Activated CD4-positive, alpha-beta T cell treated with anti-CD3 and anti-CD28 coated beads for 24 hours (primary cell): ENCODE data around the gene DNMT1.
"Not testable (repeated sequence)": the region's sequence is repeated elsewhere in the genome, so short reads cannot be mapped to it uniquely, and the experiment has no call there.

ENCODE experiments used
- DNase-seq, 2 donors: peaks; one replicate each; pipeline ENCODE4 v3.0.0-alpha.2; 2020; ENCODE audit warnings: low read depth in 2 of 2

DNMT1 gene

DNA sequence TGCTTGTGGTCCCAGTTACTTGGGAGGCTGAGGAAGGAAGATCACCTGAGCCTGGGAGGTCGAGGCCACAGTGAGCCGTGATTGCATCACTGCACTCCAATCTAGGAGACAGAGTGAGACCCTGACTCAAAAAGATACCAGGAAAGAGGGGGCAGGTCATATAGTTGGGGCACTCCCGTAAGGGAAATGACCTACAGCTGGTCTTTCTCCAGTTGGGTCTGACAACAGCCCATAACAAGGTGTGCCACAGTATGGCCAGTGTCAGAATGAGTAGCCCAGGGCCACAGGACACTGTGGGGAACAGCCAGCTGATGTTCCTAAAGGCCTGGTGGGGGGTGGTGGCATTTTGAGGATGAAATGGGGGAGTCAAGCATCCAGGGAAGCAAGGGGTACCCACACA is 10.8 kb downstream of the DNMT1 start:
- no peak for DNase-seq

- no peak for DNase-seq
These were observed 11.9 kb downstream of the DNMT1 start for GRCh38 chr19:10182847-10183246.

DNA sequence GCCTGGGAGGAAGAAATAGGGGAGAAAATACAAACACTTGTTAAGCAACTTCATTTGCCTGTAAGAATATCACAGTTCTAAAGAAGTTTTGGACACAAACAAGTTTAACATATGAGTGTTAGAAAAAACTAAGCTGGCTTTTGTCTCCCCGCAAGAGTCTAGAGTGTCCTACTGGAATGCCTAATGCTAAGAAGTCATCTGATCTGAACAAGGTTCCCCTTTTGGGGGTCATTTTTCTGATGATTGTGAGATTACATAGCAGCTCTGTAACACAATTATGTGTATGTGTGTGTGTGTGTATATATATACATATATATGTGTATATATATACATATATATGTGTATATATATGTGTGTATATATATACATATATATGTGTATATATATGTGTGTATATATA is 12.7 kb downstream of the DNMT1 start:
- no peak for DNase-seq

GRCh38 chr19:10180459-10180858 is 14.3 kb downstream of the DNMT1 start:
- no peak for DNase-seq

DNA sequence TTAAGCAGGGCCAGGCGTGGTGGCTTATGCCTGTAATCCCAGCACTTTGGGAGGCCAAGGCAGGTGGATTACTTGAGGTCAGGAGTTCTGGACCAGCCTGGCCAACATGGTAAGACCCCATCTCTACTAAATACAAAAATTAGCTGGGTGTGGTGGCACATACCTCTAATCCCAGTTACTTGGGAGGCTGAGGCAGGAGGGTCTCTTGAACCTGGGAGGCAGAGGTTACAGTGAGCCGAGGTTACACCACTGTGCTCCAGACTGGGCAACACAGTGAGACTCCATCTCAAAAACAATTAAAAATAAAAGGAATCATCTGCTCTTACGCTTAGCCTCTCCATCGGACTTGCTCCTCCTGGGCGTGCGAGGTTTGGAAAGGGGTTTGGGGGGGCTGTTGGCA is 14.7 kb downstream of the DNMT1 start:
- not testable (repeated sequence) for DNase-seq

DNA sequence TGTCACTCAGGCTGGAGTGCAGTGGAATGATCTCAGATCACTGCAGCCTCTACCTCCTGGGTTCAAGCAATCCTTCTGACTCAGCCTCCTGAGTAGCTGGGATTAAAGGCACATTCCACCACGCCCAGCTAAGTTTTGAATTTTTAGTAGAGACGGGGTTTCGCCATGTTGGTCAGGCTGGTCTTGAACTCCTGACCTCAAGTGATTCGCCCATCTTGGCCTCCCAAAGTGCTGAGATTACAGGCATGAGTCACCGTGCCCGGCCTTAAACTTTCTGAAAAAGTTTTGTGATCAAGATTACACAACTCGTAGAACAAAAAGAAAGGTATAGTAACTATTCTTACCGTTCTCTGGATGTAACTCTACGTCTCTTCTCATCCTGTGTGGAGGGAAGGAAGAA is 21.2 kb downstream of the DNMT1 start:
- DNase-seq, result no peak

DNA sequence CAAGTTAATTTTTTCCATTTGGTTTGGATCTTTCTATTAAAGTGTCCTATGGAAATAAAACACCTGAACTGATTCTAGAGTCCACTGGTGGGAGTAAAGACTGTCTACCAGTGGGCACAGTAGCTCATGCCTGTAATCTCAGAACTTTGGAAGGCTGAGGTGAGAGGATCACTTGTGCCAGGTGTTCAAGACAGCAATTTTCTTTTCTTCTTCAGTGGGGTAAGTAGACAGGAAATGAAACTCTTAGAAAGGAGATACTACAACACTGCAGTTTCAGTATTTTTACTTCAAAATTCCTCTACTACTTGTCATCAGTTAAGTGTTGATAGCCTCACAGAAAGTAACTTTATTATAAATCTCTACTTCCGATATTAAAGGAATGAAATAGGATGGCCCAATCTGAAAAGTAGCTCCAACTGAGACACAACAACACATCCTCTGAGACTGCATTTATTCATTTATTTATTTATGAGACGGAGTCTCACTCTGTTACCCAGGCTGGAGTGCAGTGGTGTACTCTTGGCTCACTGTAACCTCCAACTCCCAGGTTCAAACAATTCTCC is 26.3 kb downstream of the DNMT1 start:
- no peak for DNase-seq

DNA sequence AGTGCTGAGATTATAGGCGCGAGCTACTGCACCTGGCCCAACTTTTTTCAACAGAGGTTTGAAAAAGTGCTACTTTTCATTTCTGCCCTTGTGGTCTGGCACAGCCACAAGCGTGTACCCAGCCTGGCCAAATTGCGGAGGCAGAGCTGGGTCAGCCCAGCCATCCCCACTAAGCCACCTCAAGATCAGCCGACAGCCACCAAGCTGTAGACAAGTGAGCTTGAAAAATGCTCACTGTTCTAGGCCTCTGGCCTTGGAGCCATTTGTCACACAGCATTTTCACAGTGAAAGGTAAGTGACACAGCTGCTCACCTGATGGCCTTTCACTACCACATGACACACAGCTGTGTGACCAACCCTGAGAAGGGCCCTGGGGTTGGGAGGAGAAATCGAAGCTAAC is 27.3 kb downstream of the DNMT1 start:
- no peak for DNase-seq

- DNase-seq, result not testable (repeated sequence)
These were observed 28.3 kb downstream of the DNMT1 start for GRCh38 chr19:10166501-10166900.

GRCh38 chr19:10166046-10166445 is 28.7 kb downstream of the DNMT1 start:
- DNase-seq, result no peak

DNA sequence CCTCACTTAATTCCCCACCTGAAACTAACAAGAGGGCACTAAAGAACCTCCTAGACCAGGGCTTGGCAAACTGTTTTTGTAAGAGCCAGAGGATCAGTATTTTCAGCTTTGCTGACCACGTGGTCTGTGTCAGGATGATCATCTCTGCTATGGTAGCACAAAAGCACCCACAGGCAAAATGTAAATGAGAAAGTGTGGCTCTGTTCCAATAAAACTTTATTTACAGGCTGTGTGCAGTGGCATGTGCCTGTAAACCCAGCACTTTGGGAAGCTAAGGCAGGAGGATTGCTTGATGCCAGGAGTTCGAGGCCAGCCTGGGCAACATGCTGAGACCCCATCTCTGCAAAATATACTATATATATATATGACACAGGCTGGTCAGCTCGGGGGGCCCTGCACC is 31.2 kb downstream of the DNMT1 start:
- no peak for DNase-seq

DNA sequence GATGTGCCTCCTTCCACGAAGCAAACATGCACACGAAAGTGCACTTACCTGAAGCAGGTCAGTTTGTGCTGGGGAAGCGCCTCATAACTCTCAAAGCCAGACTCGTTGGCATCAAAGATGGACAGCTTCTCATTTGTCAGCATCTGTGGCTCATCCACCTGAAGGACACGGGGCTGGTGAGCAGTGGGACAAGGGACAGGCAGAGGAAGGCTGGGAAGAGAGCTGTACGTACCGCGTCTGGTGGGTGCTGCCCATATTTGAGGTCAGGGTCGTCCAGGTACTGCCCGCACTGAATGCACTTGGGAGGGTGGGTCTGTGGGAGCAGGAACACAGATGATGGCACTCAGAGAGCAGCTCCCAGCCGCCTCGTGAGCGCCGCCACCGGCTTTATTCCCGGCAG is 35.1 kb downstream of the DNMT1 start:
- DNase-seq, result no peak

- DNase-seq, result no peak
These were observed 36.3 kb downstream of the DNMT1 start for GRCh38 chr19:10158485-10158884.

DNA sequence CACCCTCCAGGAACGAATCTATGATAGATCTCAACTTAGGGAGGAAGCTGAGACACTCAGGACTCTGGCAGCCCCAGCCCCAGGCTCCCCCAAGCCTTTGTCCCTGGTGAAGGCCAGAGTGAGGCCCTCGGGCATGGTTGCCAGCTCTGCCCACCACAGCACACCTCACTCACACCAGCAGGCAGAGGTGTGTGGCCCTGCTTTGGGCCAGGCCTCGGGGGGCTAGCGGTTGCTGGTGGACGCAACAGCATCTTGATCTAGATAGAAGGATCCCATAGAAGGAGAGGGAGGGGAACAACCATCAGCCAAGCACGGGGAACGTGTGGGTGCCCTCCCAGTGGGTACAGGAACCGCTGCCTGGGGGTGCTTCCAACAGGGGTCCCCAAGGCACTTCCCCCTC is 36.7 kb downstream of the DNMT1 start:
- DNase-seq, result no peak

DNA sequence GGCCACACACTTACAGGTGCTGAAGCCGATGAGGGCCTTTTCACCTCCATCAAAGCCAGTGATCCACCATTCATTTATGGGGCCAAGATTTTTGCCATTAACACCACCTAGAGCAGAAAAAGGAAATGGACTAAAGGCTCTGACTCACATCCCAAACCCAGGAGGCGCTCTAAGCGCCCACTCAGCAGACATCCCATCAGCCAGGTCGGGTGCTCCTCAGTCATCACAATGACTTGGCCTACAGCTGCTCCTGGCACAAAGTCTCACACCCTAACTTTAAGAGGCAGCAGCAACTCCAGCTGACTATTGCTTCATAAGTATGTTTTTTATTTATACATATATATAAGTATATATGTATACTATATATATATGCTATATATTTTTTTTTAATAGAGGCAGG is 38.9 kb downstream of the DNMT1 start:
- no peak for DNase-seq

DNA sequence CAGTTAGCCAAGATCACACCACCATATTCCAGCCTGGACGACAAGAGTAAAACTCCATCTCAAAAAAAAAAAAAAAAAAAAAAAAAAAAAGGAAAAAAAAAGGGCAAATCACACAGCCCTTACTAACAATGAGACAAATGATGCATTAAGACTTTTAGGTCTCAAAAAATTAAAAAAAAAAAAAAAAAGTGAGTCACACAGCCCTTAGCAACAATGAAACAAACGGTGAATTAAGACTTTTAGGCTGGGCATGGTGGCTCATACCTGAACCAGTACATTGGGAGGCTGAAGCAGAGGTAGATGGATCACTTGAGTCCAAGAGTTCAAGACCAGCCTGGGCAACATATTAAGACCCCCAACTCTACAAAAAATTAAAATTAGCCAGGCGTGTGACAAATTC is 42.7 kb downstream of the DNMT1 start:
- no peak for DNase-seq

DNA sequence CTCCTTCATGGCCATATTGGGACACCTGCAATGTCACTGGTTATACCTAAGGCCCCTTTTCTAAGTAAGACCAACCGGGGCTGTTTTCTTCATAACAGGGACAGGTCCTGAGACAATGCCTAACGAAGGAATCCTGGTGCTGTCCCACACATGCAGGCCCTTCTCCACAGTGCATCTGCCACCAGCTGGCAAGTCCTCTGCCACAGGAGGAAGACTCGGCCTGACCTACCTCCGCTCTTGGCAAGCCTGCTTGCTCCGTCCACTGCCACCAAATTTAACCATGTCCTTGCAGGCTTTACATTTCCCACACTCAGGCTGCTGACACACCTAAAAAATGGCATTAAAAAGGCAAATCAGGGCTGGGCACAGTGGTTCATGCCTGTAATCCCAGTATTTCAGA is 43.2 kb downstream of the DNMT1 start:
- no peak for DNase-seq

GRCh38 chr19:10149427-10149826 is 45.3 kb downstream of the DNMT1 start:
- DNase-seq, result no peak

- DNase-seq, result no peak
These were observed 48.6 kb downstream of the DNMT1 start for GRCh38 chr19:10146142-10146541.

DNA sequence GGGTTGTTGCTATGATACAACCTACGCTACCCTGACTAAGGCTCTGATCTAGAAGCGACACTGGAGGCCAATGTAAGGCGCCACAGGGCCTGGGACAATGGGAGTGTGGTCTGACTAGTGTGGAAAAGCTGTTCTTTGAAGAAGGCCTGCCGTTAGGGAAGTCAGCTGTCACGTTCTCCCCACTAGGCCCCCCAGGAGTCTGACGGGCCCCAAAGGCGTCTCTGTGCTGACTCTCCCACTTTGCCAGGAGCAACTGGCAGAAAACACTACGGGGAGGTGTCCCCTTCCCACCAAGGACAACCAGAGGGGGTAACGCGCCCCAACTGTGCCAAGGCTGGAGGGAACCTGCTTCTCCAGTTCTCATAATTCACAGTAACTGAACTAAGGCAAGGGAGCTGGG is 49.7 kb downstream of the DNMT1 start:
- DNase-seq, result no peak

DNA sequence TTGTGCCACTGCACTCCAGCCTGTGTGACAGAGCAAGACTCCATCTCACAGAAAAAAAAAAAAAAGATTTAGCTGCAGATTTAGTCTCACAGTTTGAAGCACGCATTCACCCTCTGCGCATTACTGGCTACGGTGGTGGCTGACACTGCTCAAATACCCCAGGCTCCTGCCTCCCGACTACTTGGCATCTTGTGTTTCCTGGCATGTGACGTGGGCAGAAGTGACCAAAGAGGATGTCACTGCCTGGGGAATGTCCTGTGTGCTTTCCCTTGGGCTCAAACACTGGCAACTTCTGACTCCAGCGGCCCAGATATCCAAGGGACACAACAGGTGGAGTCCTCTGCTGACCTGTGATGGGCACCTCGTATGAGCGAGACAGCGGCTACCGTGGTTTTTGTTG is 50.4 kb downstream of the DNMT1 start:
- DNase-seq, result no peak

DNA sequence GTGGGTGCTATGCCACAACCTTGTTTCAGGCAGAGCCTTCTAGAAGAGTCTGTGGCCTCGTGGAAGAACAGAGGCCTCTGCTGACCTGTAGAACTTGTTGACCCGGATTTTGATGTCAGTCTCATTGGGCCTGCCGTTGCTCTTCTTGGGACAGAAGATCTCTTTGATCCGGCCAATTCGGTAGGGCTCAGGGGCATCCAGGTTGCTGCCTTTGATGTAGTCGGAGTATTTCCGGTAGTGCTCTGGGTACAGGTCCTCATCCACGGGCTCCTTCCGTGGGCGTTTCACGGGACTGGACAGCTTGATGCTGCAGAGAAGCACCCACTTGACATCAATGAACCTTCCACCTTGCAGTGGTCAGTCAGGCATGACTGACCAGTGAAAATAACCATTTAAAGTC is 51.1 kb downstream of the DNMT1 start:
- no peak for DNase-seq

- no peak for DNase-seq
These were observed 51.9 kb downstream of the DNMT1 start for GRCh38 chr19:10142701-10143375.

DNA sequence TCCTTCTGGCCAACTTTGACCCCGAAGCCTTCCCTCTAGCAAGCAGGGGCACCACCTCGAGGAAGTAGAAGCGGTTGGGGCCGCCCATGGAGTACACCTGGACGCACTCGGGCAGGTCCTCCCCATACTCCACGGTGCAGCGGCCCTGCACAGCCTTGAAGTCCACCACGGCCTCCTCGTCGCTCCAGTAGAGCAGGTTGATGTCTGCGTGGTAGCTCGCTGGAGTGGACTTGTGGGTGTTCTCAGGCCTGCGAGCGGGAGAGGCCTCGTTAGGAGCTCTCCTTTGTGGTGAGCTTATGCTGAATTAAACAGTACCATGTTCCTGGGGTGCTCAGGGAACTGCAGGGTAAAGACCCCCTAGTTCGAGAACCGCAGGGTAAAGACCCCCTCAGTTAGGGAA is 52.8 kb downstream of the DNMT1 start:
- DNase-seq, result no peak
